Stimulated activated CD8-positive, alpha-beta memory T cell treated with anti-CD3 and anti-CD28 coated beads, Interleukin-4, amount 100 ng/mL, for 24 hours (primary cell): ENCODE measurements around the gene NEK8.

Experiments
- DNase-seq: peaks from one replicate; pipeline ENCODE4 v3.0.0-alpha.2; 2020; ENCODE audit warnings: low read depth

NEK8 gene

GRCh38 chr17:28728364-28729200 lies at the start of gene NEK8:
Gene NEK8, plus strand, starts transcription at chr17:28728788. Its CDS starts 26 bp downstream, at chr17:28728814.
- peak; percentile 94 for DNase-seq

- no peak for DNase-seq
Observed at GRCh38 chr17:28682655-28683054, 45.9 kb upstream of the NEK8 start.

DNA sequence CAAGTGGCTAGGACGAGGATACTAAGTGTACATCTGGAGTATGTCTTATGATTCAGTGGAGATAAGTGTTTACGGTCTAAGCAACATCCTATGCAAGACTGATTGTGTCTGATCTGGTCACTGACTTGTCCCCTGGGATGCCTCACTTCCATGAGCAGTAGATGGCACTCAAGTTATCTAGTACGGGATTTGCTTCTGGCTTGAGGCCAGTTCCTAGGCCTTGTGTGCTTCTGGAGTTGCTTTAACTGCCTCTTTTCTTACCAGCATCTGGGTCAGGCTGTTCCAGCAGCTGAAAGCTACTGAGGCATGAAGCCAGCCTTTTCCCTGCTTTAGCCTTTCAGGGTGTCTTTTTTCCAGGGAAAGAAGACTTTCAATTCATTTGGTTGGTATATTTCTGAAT lies 43.6 kb upstream of the NEK8 start:
- no peak for DNase-seq

DNA sequence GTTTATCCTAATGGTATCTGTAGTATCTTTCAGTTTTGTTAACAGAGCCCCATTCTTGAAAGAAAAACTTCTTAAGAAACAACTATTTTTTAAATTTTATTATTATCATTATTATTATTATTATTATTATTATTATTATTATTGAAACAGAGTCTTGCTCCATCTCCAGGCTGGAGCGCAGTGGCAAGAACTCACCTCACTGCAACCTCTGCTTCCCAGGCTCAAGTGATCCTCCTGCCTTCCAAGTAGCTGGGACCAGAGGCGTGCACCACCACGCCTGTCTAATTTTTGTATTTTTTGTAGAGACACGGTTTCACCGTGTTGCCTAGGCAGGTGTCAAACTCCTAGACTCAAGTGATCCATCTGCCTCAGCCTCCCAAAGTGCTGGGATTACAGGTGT lies 43.2 kb upstream of the NEK8 start:
- no peak for DNase-seq

DNA sequence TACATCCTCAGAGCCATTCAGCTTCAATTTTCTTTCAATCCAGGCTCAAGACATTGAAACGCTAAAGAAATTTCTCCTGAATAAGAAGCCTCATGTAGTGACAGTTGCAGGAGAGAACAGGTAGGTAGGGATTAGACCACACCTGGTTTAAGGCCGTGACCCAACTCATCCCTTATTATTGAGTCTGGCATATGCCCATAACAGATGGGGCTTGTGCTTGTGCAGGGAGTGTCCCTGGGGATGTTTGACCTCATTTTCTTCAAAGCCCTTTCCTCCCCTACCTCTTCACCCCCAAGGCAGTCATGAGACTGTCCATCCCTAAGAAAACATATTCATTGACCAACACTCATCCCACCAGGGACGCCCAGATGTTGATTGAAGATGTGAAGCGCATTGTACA lies 42.3 kb upstream of the NEK8 start:
- DNase-seq = no peak

DNA sequence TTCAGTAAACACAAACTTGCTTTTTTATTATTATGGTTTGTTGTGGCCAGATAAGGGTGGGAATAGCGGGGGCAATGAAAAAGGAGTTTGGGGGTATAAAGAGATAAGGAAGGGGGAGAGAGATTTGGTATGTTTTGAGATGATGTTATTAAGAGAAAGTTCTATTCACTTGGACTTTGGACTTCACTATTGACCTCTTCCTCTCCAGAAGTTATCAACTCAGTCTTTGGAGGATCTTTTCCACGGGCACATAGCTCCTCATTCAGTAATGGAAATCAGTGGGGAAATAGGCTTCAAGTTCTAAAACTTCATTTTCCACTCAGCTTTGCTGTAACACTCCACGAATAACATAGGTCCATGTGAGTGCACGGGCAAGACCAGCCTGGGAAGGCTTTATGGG lies 40.1 kb upstream of the NEK8 start:
- DNase-seq = no peak

- no peak for DNase-seq
Observed at GRCh38 chr17:28689011-28689410, 39.6 kb upstream of the NEK8 start.

DNA sequence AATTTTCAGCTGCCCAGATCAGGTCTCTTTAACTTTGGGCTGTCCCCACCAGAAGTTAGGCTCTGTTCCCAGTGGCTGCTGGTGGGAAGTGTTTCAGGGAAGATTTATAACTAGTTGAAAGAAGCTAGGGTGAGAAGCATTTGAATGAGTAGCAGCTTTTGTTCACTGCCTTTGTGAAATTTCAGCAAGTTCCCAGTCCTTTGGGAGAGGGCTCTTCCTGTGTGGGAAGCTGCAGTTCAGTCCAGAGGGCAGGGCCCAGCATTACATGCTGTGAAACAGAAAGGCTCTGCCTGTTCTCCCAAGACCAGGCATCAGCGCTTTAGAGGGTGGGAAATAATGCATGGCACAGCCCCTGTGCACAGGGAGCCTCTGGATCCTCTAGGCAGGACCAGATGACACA lies 34.7 kb upstream of the NEK8 start:
- no peak for DNase-seq

- no peak for DNase-seq
Observed at GRCh38 chr17:28698253-28698941, 30.2 kb upstream of the NEK8 start.

- DNase-seq = no peak
Observed at GRCh38 chr17:28700278-28700677, 28.3 kb upstream of the NEK8 start.

- no peak for DNase-seq
Observed at GRCh38 chr17:28700830-28701492, 27.6 kb upstream of the NEK8 start.

GRCh38 chr17:28702026-28702751 lies 26.4 kb upstream of the NEK8 start:
- DNase-seq = no peak

- no peak for DNase-seq
Observed at GRCh38 chr17:28702752-28703150, 25.8 kb upstream of the NEK8 start.

- DNase-seq = no peak
Observed at GRCh38 chr17:28703552-28704218, 24.9 kb upstream of the NEK8 start.

GRCh38 chr17:28704219-28704858 lies 24.2 kb upstream of the NEK8 start:
- DNase-seq = no peak

GRCh38 chr17:28705074-28705659 lies 23.4 kb upstream of the NEK8 start:
- no peak for DNase-seq

GRCh38 chr17:28705728-28706334 lies 22.8 kb upstream of the NEK8 start:
- DNase-seq = no peak

GRCh38 chr17:28706471-28707338 lies 21.9 kb upstream of the NEK8 start:
- no peak for DNase-seq

- DNase-seq = no peak
Observed at GRCh38 chr17:28707339-28707720, 21.3 kb upstream of the NEK8 start.
